ENCODE data around the gene SAYSD1. TPM values are rescaled to one million over a fixed set of nuclear protein-coding genes. Genes with fewer than 3 reads are reported as not detected.

Gene SAYSD1
- polyA plus RNA-seq, 1 donor, result 11.4 TPM

- no peak for DNase-seq (ENCODE audit: low read depth)
Observed at GRCh38 chr6:39079197-39080125, 35.5 kb downstream of the SAYSD1 start.

DNA sequence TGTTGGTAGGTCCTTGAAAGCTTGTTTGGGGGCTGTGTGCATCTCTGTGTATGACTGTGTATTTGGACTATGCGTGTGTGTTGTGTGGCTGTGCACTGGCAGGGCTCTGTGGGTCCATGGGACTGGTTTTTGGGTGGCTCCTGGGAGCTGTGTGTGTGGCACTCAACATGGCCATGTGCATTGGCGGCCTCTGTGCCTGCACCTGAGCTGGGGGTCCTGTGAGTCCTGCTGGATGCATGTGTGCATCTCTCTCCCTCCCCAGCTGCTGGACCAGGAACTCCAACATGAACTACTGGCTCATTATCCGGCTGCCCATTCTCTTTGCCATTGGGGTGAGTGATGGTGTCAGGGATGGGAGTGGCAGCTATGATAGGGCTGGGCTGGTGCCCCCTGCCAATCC lies 36.3 kb downstream of the SAYSD1 start:
- DNase-seq (ENCODE audit: low read depth), result no peak

- no peak for DNase-seq (ENCODE audit: low read depth)
Observed at GRCh38 chr6:39077882-39078594, 36.9 kb downstream of the SAYSD1 start.

- DNase-seq (ENCODE audit: low read depth), result no peak
Observed at GRCh38 chr6:39076623-39077535, 38.1 kb downstream of the SAYSD1 start.

GRCh38 chr6:39075807-39076622 lies 39.0 kb downstream of the SAYSD1 start:
- no peak for DNase-seq (ENCODE audit: low read depth)

DNA sequence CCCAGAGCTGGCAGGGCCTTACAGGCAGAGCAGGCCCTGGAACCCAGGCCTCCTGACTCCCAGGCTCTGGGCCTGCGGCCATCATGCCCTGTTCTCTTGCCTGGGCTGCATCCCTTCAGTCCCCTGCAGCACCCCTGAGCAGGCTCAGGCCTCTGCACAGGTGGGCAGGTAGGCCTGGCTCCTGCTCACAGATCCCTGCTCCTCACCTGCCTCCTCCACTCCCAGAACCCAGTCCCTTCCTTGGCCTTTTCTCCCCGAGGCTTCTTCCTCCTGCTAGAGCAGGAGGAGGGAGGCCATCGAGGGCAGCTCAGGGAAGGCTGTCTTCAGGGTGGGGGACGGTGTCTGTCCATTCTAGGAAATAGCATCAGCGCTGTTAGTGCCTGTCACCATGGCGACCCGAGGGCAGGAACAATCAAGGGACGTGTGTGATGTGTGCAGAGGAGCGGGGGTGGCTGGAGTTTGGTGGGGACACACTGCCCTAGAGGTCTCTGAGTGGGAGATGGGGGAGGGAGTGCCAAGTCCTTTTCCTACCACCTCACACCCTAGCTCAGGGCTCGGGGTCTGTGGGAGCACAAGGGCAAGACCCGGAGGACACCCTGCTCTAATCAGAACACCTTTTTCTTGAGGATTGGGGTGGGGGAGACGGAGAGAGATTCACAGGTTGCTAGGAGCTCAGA lies 39.8 kb downstream of the SAYSD1 start:
- no peak for DNase-seq (ENCODE audit: low read depth)

- DNase-seq (ENCODE audit: low read depth), result no peak
Observed at GRCh38 chr6:39074486-39074885, 40.5 kb downstream of the SAYSD1 start.

DNA sequence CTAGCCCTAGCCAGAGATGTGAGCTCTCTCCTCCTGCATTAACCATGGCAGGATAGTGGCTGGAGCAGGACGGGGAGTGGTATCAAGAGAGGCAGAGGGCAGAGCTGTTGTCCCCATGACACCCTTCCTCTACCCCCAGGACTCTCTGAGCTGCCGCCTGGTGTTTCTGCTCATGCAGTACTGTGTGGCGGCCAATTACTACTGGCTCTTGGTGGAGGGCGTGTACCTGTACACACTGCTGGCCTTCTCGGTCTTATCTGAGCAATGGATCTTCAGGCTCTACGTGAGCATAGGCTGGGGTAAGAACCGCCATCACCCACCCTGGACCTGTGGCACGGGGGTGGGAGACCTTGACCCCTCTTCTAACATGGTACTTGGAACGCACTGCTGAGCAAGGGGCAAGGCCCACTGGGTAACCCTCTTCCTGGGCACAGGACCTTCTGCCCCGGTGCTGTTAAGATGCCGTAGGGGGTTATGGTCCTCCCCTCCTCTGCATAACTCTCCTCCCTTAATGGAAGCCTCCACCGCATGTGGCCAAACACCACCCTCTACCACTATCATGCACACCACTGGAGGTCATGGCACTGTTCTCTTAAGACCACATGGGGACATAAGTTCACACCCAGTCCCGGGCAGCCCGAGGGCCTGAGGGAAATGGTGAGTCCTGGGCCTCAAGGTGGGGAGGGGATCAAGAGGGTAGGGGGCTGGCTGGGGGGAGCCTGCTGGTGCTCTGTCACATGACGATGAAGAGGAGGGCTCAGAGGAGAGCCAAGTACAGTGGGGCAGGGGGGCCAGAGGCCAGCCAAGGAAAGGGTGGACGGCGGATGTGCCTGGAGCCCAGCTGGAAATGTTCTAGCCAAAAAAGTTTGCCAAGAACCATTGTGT lies 41.3 kb downstream of the SAYSD1 start:
- DNase-seq (ENCODE audit: low read depth), result no peak

GRCh38 chr6:39072830-39073229 lies 42.2 kb downstream of the SAYSD1 start:
- no peak for DNase-seq (ENCODE audit: low read depth)

GRCh38 chr6:39068391-39068790 lies 46.6 kb downstream of the SAYSD1 start:
- no peak for DNase-seq (ENCODE audit: low read depth)

DNA sequence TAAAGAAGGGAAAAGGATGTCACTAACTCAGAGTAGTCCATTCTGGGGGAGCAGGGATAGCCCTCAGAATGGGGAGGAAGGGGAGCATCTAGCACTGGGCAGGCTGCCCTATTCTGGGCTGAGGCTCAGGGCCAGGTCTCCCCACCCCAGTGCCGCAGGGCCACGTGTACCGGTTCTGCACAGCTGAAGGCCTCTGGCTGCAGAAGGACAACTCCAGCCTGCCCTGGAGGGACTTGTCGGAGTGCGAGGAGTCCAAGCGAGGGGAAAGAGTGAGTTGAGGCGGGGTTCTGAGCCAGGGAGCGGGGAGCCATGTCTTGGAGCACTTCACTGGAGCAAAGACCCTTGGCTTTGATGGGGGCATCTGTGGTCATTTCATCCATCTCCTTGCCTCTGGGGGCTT lies 49.4 kb downstream of the SAYSD1 start:
- no peak for DNase-seq (ENCODE audit: low read depth)

GRCh38 chr6:39063526-39063925 lies 51.5 kb downstream of the SAYSD1 start:
- DNase-seq (ENCODE audit: low read depth), result no peak

GRCh38 chr6:39062014-39062740 lies 52.8 kb downstream of the SAYSD1 start:
- DNase-seq (ENCODE audit: low read depth), result no peak

- no peak for DNase-seq (ENCODE audit: low read depth)
Observed at GRCh38 chr6:39061588-39061987, 53.4 kb downstream of the SAYSD1 start.

DNA sequence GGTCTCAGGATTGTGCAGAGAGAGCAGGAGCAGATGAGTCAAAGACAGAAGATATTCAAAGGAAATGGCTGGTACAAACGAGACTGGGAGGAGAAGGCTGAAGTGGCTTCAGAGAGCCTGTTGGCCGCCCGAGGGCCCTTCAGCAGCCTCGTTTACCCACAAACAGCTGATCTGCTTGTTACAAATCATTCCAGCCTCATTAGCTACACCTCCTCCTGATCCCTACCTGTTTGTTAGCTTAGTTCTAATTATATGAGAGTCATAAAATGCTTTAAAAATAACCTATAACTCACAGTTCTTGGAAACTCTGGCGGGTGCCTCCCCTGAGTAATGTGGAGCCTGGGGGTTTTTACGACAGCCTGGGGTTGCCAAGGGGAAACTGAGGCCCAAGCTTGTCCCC lies 53.8 kb downstream of the SAYSD1 start:
- no peak for DNase-seq (ENCODE audit: low read depth)

DNA sequence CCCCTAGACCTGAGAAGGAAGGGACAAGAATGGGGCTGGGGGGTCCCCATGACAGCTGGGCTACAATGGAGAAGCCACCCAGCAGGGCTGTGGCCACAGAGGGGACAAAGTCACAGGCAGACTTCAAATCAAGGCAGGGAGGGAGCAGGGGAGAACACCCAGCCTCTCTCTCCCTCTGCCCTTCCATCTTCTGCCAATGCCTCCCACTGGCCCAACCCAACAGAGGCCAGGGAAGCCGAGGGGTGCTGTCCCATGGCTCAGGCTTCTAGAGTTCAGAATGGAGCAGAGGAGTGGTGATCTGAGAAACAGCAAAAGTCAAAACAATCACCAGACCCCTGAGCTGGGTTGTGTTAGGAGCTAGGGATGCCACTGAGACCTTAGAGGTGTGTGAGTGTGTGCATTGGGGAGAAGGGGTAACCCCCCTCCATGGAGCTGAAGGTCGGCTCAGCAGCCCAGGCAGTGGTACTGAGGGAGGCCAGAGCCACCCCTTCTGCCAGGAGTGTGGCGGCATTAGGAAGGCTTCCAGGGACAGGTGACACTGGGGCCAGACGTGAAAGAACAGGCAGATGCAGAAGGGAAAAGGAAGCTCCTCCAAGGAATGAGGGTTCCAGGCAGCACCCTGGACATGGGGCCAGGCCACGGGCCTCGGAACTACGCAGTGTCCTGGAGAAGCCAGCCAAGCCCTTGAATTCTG lies 54.4 kb downstream of the SAYSD1 start:
- no peak for DNase-seq (ENCODE audit: low read depth)

GRCh38 chr6:39059496-39060310 lies 55.3 kb downstream of the SAYSD1 start:
- DNase-seq (ENCODE audit: low read depth), result no peak

All from forelimb muscle (tissue), 1 donor.